ENCODE data around the gene UVSSA. TPM values are rescaled to one million over a fixed set of nuclear protein-coding genes. Genes with fewer than 3 reads are reported as not detected.

Gene UVSSA
- polyA plus RNA-seq (2011; rRNA removed): 4.1 and 5.8 TPM in 2 replicates
- polyA minus RNA-seq (2011; rRNA and poly(A)+ RNA removed): 3.7 and 5.2 TPM in 2 replicates

GRCh38 chr4:1346781-1347409, at the start of gene UVSSA:
UVSSA (plus strand) TSS chr4:1347208; CDS start chr4:1348092, 884 bp downstream.
- TF ChIP-seq CTCF (IDR thresholded peaks at IDR 0.05; ENCODE audit: insufficient read depth, low read depth, low read length): no peak
- H3K27me3 ChIP-seq (ENCODE audit: control insufficient read depth, insufficient read depth, low read length): no peaks in the 10 kb centered on the region
- peak; percentile 97 for DNase-seq (ENCODE audit: low read depth)
- POLR2A ChIA-PET: interaction anchor here (0.6 to 1.5 kb wide), 3 partner anchors 9 to 230 kb away, joined by 3 to 4 read pairs (median 3); partner anchors contain the start of gene MAEA
- CTCF ChIA-PET: interaction anchor here (0.9 to 3.0 kb wide), 9 partner anchors 10 to 346 kb away, joined by 3 to 17 read pairs (median 5); no protein-coding TSS in a partner anchor
- H3K36me3 ChIP-seq (ENCODE audit: control insufficient read depth, insufficient read depth, low read length): peaks cover 3% of the 10 kb centered on the region; the same call in 1 of the 2 replicates
- H3K4me3 ChIP-seq (ENCODE audit: low read depth, low read length): peak within 1 kb of the TSS; percentile 86

- no peak for DNase-seq (ENCODE audit: low read depth)
- POLR2A ChIA-PET: no interaction called here
- no peak overlapping the region for H3K4me3 ChIP-seq (ENCODE audit: low read depth, low read length)
- no peaks in the 10 kb centered on the region for H3K27me3 ChIP-seq (ENCODE audit: control insufficient read depth, insufficient read depth, low read length)
- CTCF ChIA-PET: no interaction called here
- TF ChIP-seq CTCF (IDR thresholded peaks at IDR 0.05; ENCODE audit: insufficient read depth, low read depth, low read length): no peak
- H3K36me3 ChIP-seq (ENCODE audit: control insufficient read depth, insufficient read depth, low read length): peaks cover 21% of the 10 kb centered on the region
These were observed 49.3 kb upstream of the UVSSA start for GRCh38 chr4:1297456-1298325.

- Histone ChIP-seq H3K36me3 (ENCODE audit: control insufficient read depth, insufficient read depth, low read length) (peaks cover 21% of the 10 kb centered on the region), H3K4me3 (ENCODE audit: low read depth, low read length) (no peak overlapping the region), H3K27me3 (ENCODE audit: control insufficient read depth, insufficient read depth, low read length) (no peaks in the 10 kb centered on the region)
- CTCF ChIA-PET: no interaction called here
- TF ChIP-seq CTCF (IDR thresholded peaks at IDR 0.05; ENCODE audit: insufficient read depth, low read depth, low read length): no peak
- POLR2A ChIA-PET: no interaction called here
- no peak for DNase-seq (ENCODE audit: low read depth)
These were observed 48.5 kb upstream of the UVSSA start for GRCh38 chr4:1298461-1298860.

- no peak for TF ChIP-seq CTCF (IDR thresholded peaks at IDR 0.05; ENCODE audit: insufficient read depth, low read depth, low read length)
- POLR2A ChIA-PET: no interaction called here
These were observed 47.6 kb upstream of the UVSSA start for GRCh38 chr4:1299301-1299860.

More at GRCh38 chr4:1299301-1299860, 47.6 kb upstream of the UVSSA start:
- Histone ChIP-seq H3K27me3 (ENCODE audit: control insufficient read depth, insufficient read depth, low read length) (no peaks in the 10 kb centered on the region), H3K36me3 (ENCODE audit: control insufficient read depth, insufficient read depth, low read length) (peaks cover 21% of the 10 kb centered on the region), H3K4me3 (ENCODE audit: low read depth, low read length) (no peak overlapping the region)
- CTCF ChIA-PET: no interaction called here
- no peak for DNase-seq (ENCODE audit: low read depth)
